Tibial nerve (tissue), 4 donors: ENCODE measurements around the gene FAF2. TPM values are rescaled to one million over a fixed set of nuclear protein-coding genes. Genes with fewer than 3 reads are reported as not detected.

Experiments
- DNase-seq, 2 donors: peaks; one replicate each; pipeline ENCODE4 v3.0.0-alpha.2; 2019; ENCODE audit warnings: low spot score in 2 of 2
- H3K27ac ChIP-seq, 4 donors: fragments of 200-600 bp; sonication (generic) in 3 of 4; one replicate each; pipeline ENCODE4 v1.5.1; 2017 to 2019; ENCODE audit warnings: mild to moderate bottlenecking in 1 of 4
- H3K27me3 ChIP-seq, 2 donors: fragments of 200-600 bp; sonication (generic) in 1 of 2; one replicate each; pipeline versions ENCODE4 v1.5.1 to v1.6.0; 2017 to 2019
- H3K36me3 ChIP-seq, 3 donors: fragments of 200-600 bp; sonication (generic); one replicate each; pipeline ENCODE4 v1.5.1; 2018 to 2019
- H3K4me1 ChIP-seq, 4 donors: fragments of 200-600 bp; sonication (generic) in 3 of 4; one replicate each; pipeline ENCODE4 v1.5.1; 2017 to 2019
- H3K4me3 ChIP-seq, 4 donors: fragments of 200-600 bp; sonication (generic) in 3 of 4; one replicate each; pipeline ENCODE4 v1.5.1; 2017 to 2019; ENCODE audit warnings: mild to moderate bottlenecking in 1 of 4, moderate library complexity in 1 of 4
- H3K9me3 ChIP-seq, 4 donors: fragments of 200-600 bp; sonication (generic) in 3 of 4; one replicate each; pipeline ENCODE4 v1.5.1; 2017 to 2019
- CTCF ChIP-seq, 5 experiments: fragments of 200-600 bp in 3 of 5; fragments of 450-650 bp in 2 of 5; sonication (generic) in 3 of 5; IDR thresholded peaks; one replicate each; pipeline ENCODE4 v1.5.1; 2016 to 2019; ENCODE audit warnings: antibody characterized with exemption in 5 of 5, mild to moderate bottlenecking in 3 of 5, moderate library complexity in 2 of 5
- EP300 ChIP-seq, 2 donors: sonication (generic); formaldehyde crosslinking; IDR thresholded peaks; one replicate each; pipeline ENCODE4 v1.6.1; 2017; ENCODE audit warnings: antibody characterized with exemption in 2 of 2, mild to moderate bottlenecking in 1 of 2
- POLR2A ChIP-seq, 2 donors: fragments of 450-650 bp; IDR thresholded peaks; one replicate each; pipeline ENCODE4 v1.6.1; 2017; ENCODE audit warnings: antibody characterized with exemption in 2 of 2, mild to moderate bottlenecking in 2 of 2, moderate library complexity in 2 of 2
- WGBS, 2 donors: methylation state at CpG; one replicate each; pipeline ENCODE4 v1.1.5; 2018; 5-methylcytosine and 5-hydroxymethylcytosine counted together
- total RNA-seq, 4 donors: library from RNA; depleted of rRNA; stranded (reverse); fragments of >200 nt; gene quantifications; one replicate each; pipeline ENCODE4 v1.1.0, GENCODE V29; 2016

Gene FAF2
- total RNA-seq, 4 donors from 2014 or later, result 23.0 to 30.8 (median 29.4) TPM

GRCh38 chr5:176414704-176415103 lies 33.5 kb upstream of the FAF2 start:
- H3K4me1 ChIP-seq, result peaks cover 0 to 67% (median 27%) of the 10 kb centered on the region in 4 donors
- TF ChIP-seq CTCF (IDR thresholded peaks at IDR 0.05) (no peak), EP300 (IDR thresholded peaks at IDR 0.05) (no peak), POLR2A (IDR thresholded peaks at IDR 0.05) (no peak)
- DNase-seq, result no peak
- no peaks in the 10 kb centered on the region for H3K9me3 ChIP-seq
- peak overlapping the region in 2 of 4 donors; percentile 80 to 90 for H3K4me3 ChIP-seq
- H3K27me3 ChIP-seq, result no peaks in the 10 kb centered on the region
- 58 to 70% methylated on average over 3 of the region's 3 CpGs for WGBS, 2 donors
- H3K27ac ChIP-seq, result peak overlapping the region in 3 of 4 donors; percentile 94 to 97 (median 95)
- H3K36me3 ChIP-seq, result peaks cover 0 to 12% (median 0%) of the 10 kb centered on the region in 3 donors

- Histone ChIP-seq H3K4me3 (peak overlapping the region; percentile 70 to 94 (median 85)), H3K9me3 (no peaks in the 10 kb centered on the region), H3K4me1 (peaks cover 0 to 61% (median 27%) of the 10 kb centered on the region in 4 donors), H3K27ac (peak overlapping the region; percentile 69 to 97 (median 94)), H3K36me3 (peaks cover 0 to 6% (median 0%) of the 10 kb centered on the region in 3 donors), H3K27me3 (no peaks in the 10 kb centered on the region)
- WGBS, 2 donors, result 64 to 70% methylated on average over 13 of the region's 13 CpGs
- TF ChIP-seq EP300 (IDR thresholded peaks at IDR 0.05) (no peak), CTCF (IDR thresholded peaks at IDR 0.05) (no peak), POLR2A (IDR thresholded peaks at IDR 0.05) (no peak)
- no peak for DNase-seq
Observed at GRCh38 chr5:176415240-176415951, 32.8 kb upstream of the FAF2 start.

- 1 to 2% methylated on average over 51 to 75 of the region's 107 CpGs for WGBS, 2 donors
- peak within 1 kb of the TSS; percentile 69 to 97 (median 94) for H3K27ac ChIP-seq
- no peaks in the 10 kb centered on the region for H3K36me3 ChIP-seq
- no peaks in the 10 kb centered on the region for H3K27me3 ChIP-seq
- H3K4me1 ChIP-seq, result peaks cover 0 to 52% (median 27%) of the 10 kb centered on the region in 4 donors
- DNase-seq, result peak; percentile 81 to 83
- TF ChIP-seq POLR2A (IDR thresholded peaks at IDR 0.05), result peak; percentile 67 to 92
- TF ChIP-seq EP300 (IDR thresholded peaks at IDR 0.05), result peak in 1 of 2 donors; percentile 68
- peak; percentile 79 to 99 (median 96) for TF ChIP-seq CTCF (IDR thresholded peaks at IDR 0.05)
- no peaks in the 10 kb centered on the region for H3K9me3 ChIP-seq
- peak within 1 kb of the TSS; percentile 70 to 94 (median 85) for H3K4me3 ChIP-seq
Observed at GRCh38 chr5:176415952-176416924, 31.9 kb upstream of the FAF2 start, which contains the start of gene CLTB. TSS of gene CLTB (minus strand) at chr5:176416539. CDS start at chr5:176416363, 176 bp downstream.

- Histone ChIP-seq H3K4me1 (peaks cover 0 to 46% (median 27%) of the 10 kb centered on the region in 4 donors), H3K4me3 (peak overlapping the region in 3 of 4 donors; percentile 37 to 80 (median 70)), H3K27ac (peak overlapping the region; percentile 69 to 95 (median 92)), H3K9me3 (no peaks in the 10 kb centered on the region), H3K27me3 (no peaks in the 10 kb centered on the region), H3K36me3 (no peaks in the 10 kb centered on the region)
- 69 to 75% methylated on average over 11 of the region's 11 CpGs for WGBS, 2 donors
- TF ChIP-seq POLR2A (IDR thresholded peaks at IDR 0.05), result no peak
- no peak for TF ChIP-seq EP300 (IDR thresholded peaks at IDR 0.05)
- no peak for TF ChIP-seq CTCF (IDR thresholded peaks at IDR 0.05)
- DNase-seq, result no peak
Observed at GRCh38 chr5:176416965-176417364, 31.2 kb upstream of the FAF2 start.
